Choroid plexus epithelial cell (primary cell): Measurements from ENCODE around the gene TPPP3.

ENCODE experiments used
- DNase-seq: peaks from one replicate; pipeline ENCODE4 v3.0.0-alpha.2; 2010; ENCODE audit warnings: low read depth
- H3K4me3 ChIP-seq: 2 replicates; pipeline ENCODE4 v1.5.1; 2011; ENCODE audit warnings: low read depth, mild to moderate bottlenecking, control low read depth, low read length, moderate library complexity
- CTCF ChIP-seq: conservative IDR thresholded peaks from 2 replicates; pipeline ENCODE4 v1.5.1; 2011; ENCODE audit warnings: low read depth, mild to moderate bottlenecking, control low read depth, inconsistent platforms, low read length, moderate library complexity

The TPPP3 gene

GRCh38 chr16:67389911-67390815 is 3.1 kb downstream of the TPPP3 start:
- TF ChIP-seq CTCF, result no peak
- no peak for DNase-seq
- H3K4me3 ChIP-seq, result no peak overlapping the region

- no peak for DNase-seq
- no peak for TF ChIP-seq CTCF
- H3K4me3 ChIP-seq, result no peak overlapping the region
Observed at GRCh38 chr16:67388591-67388990, 4.7 kb downstream of the TPPP3 start.

- no peak for DNase-seq
- H3K4me3 ChIP-seq, result no peak overlapping the region
- TF ChIP-seq CTCF, result no peak
Observed at GRCh38 chr16:67388191-67388590, 5.1 kb downstream of the TPPP3 start.

- DNase-seq, result no peak
- H3K4me3 ChIP-seq, result no peak overlapping the region
- no peak for TF ChIP-seq CTCF
Observed at GRCh38 chr16:67387479-67388079, 5.7 kb downstream of the TPPP3 start.

GRCh38 chr16:67386861-67387455 is 6.3 kb downstream of the TPPP3 start:
- no peak for DNase-seq
- no peak overlapping the region for H3K4me3 ChIP-seq
- TF ChIP-seq CTCF, result no peak

GRCh38 chr16:67384778-67385510 is 8.4 kb downstream of the TPPP3 start:
- no peak overlapping the region for H3K4me3 ChIP-seq
- DNase-seq, result no peak
- TF ChIP-seq CTCF, result no peak
